OCI-LY7 (cell line): ENCODE measurements around the gene LILRB5.

Experiments used
- CTCF ChIP-seq: fragments of 200-600 bp; sonication (generic); conservative IDR thresholded peaks from 2 replicates; pipeline ENCODE4 v1.5.1; 2014; ENCODE audit warnings: mild to moderate bottlenecking, antibody characterized with exemption, low read length, moderate library complexity, mixed read lengths
- EZH2phosphoT487 ChIP-seq: fragments of 200-600 bp; sonication (generic); IDR thresholded peaks from 2 replicates; pipeline ENCODE4 v1.6.1; 2018; ENCODE audit warnings: low read depth, borderline replicate concordance, mild to moderate bottlenecking, mixed run types, antibody characterized with exemption, low read length, moderate library complexity, mixed read lengths

DNA sequence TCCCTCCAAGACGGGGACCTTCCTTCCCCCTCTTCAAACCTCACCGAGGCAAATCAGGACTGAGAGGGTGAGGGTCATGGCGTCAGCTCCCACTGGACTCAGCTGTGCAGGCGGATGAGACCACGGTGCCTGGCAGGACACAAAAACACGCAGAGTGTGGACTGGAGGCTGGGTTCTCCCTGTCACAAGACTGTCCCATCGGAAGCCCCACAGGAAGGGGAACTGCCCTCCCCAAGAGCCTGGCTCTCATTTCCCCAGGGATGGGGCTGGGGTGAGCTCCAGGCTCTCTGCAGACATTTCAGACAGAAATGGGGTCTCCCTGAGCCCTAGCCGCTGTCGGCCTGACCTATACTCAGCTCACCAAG lies at the start of gene LILRB5:
- TF ChIP-seq CTCF (no peak), EZH2phosphoT487 (no peak)
